Naive thymus-derived CD8-positive, alpha-beta T cell (primary cell): Measurements from ENCODE around the gene UBE2V1. TPM values are rescaled to one million over a fixed set of nuclear protein-coding genes. Genes with fewer than 3 reads are reported as not detected.

Source experiments
- ATAC-seq, 2 donors: fragments of 150-1000 bp; cut with Tn5 transposase in 1 of 2; sonication (Bioruptor Pico), chemical (Tn5 transposase) in 1 of 2; 1 replicate in 1 of 2; 2 replicates in 1 of 2; pipeline ENCODE4 v1.10.0; 2021; ENCODE audit warnings: mild to moderate bottlenecking in 2 of 2, moderate library complexity in 2 of 2
- POLR2A ChIA-PET: fragments of 350-600 bp; sonication (Branson Sonifier 250); formaldehyde crosslinking; loops from one replicate; lab custom pipeline; 2021; ENCODE audit warnings: antibody characterized with exemption; lab: Charles Lee
- DNase-seq, 10 donors: peaks; one replicate each; pipeline versions ENCODE4 v3.0.0 to v3.0.0-alpha.2; 2020 to 2022
- H3K27ac Mint-ChIP-seq, 10 donors: one replicate each; pipeline ENCODE4 v1.8.0; 2020 to 2022; ENCODE audit warnings: mild to moderate bottlenecking in 10 of 10, mixed read lengths in 10 of 10, moderate library complexity in 4 of 10, inconsistent platforms in 1 of 10
- H3K27me3 Mint-ChIP-seq, 5 donors: one replicate each; pipeline ENCODE4 v1.8.0; 2021 to 2022; ENCODE audit warnings: mixed read lengths in 5 of 5
- H3K36me3 Mint-ChIP-seq, 3 donors: one replicate each; pipeline ENCODE4 v1.8.0; 2020 to 2022; ENCODE audit warnings: mixed read lengths in 3 of 3, mild to moderate bottlenecking in 2 of 3, inconsistent platforms in 1 of 3
- H3K4me1 Mint-ChIP-seq, 4 donors: one replicate each; pipeline ENCODE4 v1.8.0; 2021 to 2022; ENCODE audit warnings: mixed read lengths in 4 of 4
- H3K4me3 Mint-ChIP-seq, 10 donors: one replicate each; pipeline ENCODE4 v1.8.0; 2020 to 2022; ENCODE audit warnings: mild to moderate bottlenecking in 10 of 10, mixed read lengths in 10 of 10, moderate library complexity in 6 of 10, inconsistent platforms in 1 of 10
- H3K9me3 Mint-ChIP-seq, 9 donors: one replicate each; pipeline ENCODE4 v1.8.0; 2020 to 2022; ENCODE audit warnings: mixed read lengths in 9 of 9, mild to moderate bottlenecking in 3 of 9, inconsistent platforms in 1 of 9, moderate library complexity in 1 of 9
- polyA plus RNA-seq, 3 donors: library from polyadenylated mRNA; unstranded; fragments of 300-500 nt; fragmentation: Illumina TruSeq; gene quantifications; one replicate each; pipeline ENCODE4 v1.2.3, GENCODE V29; 2021
- total RNA-seq, 8 experiments: library from RNA in 2 of 8; stranded (reverse) in 2 of 8; gene quantifications; one replicate each; pipeline ENCODE4 v1.2.3 and lab custom pipeline; 2021 to 2026

Gene UBE2V1
- total and polyA plus RNA-seq, 5 experiments from 2014 or later, result 141 to 165 (median 154) TPM

GRCh38 chr20:50054231-50054547, 58.8 kb downstream of the UBE2V1 start:
- DNase-seq (no peak), ATAC-seq (no peak)
- no peaks in the 10 kb centered on the region for H3K36me3 Mint-ChIP-seq
- H3K4me3 Mint-ChIP-seq, result no peak overlapping the region
- no peaks in the 10 kb centered on the region for H3K9me3 Mint-ChIP-seq
- H3K27ac Mint-ChIP-seq, result no peak overlapping the region
- peaks cover 0 to 3% (median 1%) of the 10 kb centered on the region in 5 donors for H3K27me3 Mint-ChIP-seq
- POLR2A ChIA-PET, result no interaction called here
- peaks cover 0 to 9% (median 3%) of the 10 kb centered on the region in 4 donors for H3K4me1 Mint-ChIP-seq

GRCh38 chr20:50053362-50054230, 59.4 kb downstream of the UBE2V1 start:
- POLR2A ChIA-PET, result no interaction called here
- Mint-ChIP-seq H3K4me3 (no peak overlapping the region), H3K36me3 (no peaks in the 10 kb centered on the region), H3K4me1 (peaks cover 2 to 15% (median 7%) of the 10 kb centered on the region in 4 donors), H3K27me3 (peaks cover 0 to 3% (median 1%) of the 10 kb centered on the region in 5 donors), H3K9me3 (no peaks in the 10 kb centered on the region), H3K27ac (peak overlapping the region in 1 of 10 donors; percentile 29)
- ATAC-seq, result no peak
- no peak for DNase-seq

- ATAC-seq, result no peak
- peaks cover 6 to 21% (median 14%) of the 10 kb centered on the region in 4 donors for H3K4me1 Mint-ChIP-seq
- H3K27ac Mint-ChIP-seq, result no peak overlapping the region
- peaks cover 0 to 5% (median 3%) of the 10 kb centered on the region in 5 donors for H3K27me3 Mint-ChIP-seq
- no peaks in the 10 kb centered on the region for H3K9me3 Mint-ChIP-seq
- POLR2A ChIA-PET, result no interaction called here
- H3K4me3 Mint-ChIP-seq, result no peak overlapping the region
- H3K36me3 Mint-ChIP-seq, result no peaks in the 10 kb centered on the region
- no peak for DNase-seq
Measured at GRCh38 chr20:50052550-50053361, 60.2 kb downstream of the UBE2V1 start.

GRCh38 chr20:50050660-50051308, 62.2 kb downstream of the UBE2V1 start:
- Mint-ChIP-seq H3K27ac (peak overlapping the region in 1 of 10 donors; percentile 28), H3K27me3 (peaks cover 4 to 9% (median 6%) of the 10 kb centered on the region in 5 donors), H3K4me3 (peak overlapping the region in 1 of 10 donors; percentile 20), H3K9me3 (peaks cover 0 to 3% (median 0%) of the 10 kb centered on the region in 9 donors), H3K4me1 (peaks cover 6 to 25% (median 21%) of the 10 kb centered on the region in 4 donors), H3K36me3 (peaks cover 0 to 4% (median 0%) of the 10 kb centered on the region in 3 donors)
- DNase-seq (no peak), ATAC-seq (no peak)
- POLR2A ChIA-PET, result no interaction called here

GRCh38 chr20:50050214-50050613, 62.7 kb downstream of the UBE2V1 start:
- peaks cover 6 to 26% (median 21%) of the 10 kb centered on the region in 4 donors for H3K4me1 Mint-ChIP-seq
- H3K27ac Mint-ChIP-seq, result peak overlapping the region in 2 of 10 donors; percentile 59 to 81
- DNase-seq, result no peak
- H3K36me3 Mint-ChIP-seq, result peaks cover 0 to 5% (median 0%) of the 10 kb centered on the region in 3 donors
- H3K4me3 Mint-ChIP-seq, result peak overlapping the region in 1 of 10 donors; percentile 20
- no peak for ATAC-seq
- peaks cover 4 to 11% (median 9%) of the 10 kb centered on the region in 5 donors for H3K27me3 Mint-ChIP-seq
- H3K9me3 Mint-ChIP-seq, result peaks cover 0 to 6% (median 0%) of the 10 kb centered on the region in 9 donors
- POLR2A ChIA-PET, result no interaction called here

- no peak for ATAC-seq
- no peak for DNase-seq
- POLR2A ChIA-PET, result interaction anchor here (0.6 to 0.9 kb wide), 2 partner anchors 66 to 72 kb away, joined by 3 to 6 read pairs; partner anchors contain the start of gene SNAI1
Measured at GRCh38 chr20:50049442-50050026, 63.4 kb downstream of the UBE2V1 start.

GRCh38 chr20:50048420-50049166, 64.4 kb downstream of the UBE2V1 start:
- peaks cover 0 to 6% (median 0%) of the 10 kb centered on the region in 9 donors for H3K9me3 Mint-ChIP-seq

More at GRCh38 chr20:50049442-50050026, 63.4 kb downstream of the UBE2V1 start:
- H3K4me3 Mint-ChIP-seq, result no peak overlapping the region
- peaks cover 6 to 26% (median 21%) of the 10 kb centered on the region in 4 donors for H3K4me1 Mint-ChIP-seq
- H3K36me3 Mint-ChIP-seq, result peaks cover 0 to 5% (median 0%) of the 10 kb centered on the region in 3 donors
- peak overlapping the region in 2 of 10 donors; percentile 80 to 81 for H3K27ac Mint-ChIP-seq
- peaks cover 4 to 11% (median 10%) of the 10 kb centered on the region in 5 donors for H3K27me3 Mint-ChIP-seq
- peaks cover 0 to 6% (median 0%) of the 10 kb centered on the region in 9 donors for H3K9me3 Mint-ChIP-seq

GRCh38 chr20:50044353-50044960, 68.5 kb downstream of the UBE2V1 start:
- peaks cover 4 to 28% (median 22%) of the 10 kb centered on the region in 4 donors for H3K4me1 Mint-ChIP-seq
- peaks cover 0 to 6% (median 0%) of the 10 kb centered on the region in 9 donors for H3K9me3 Mint-ChIP-seq
- DNase-seq, result no peak
- no peak for ATAC-seq
- peak overlapping the region in 1 of 10 donors; percentile 45 for H3K4me3 Mint-ChIP-seq
- H3K27ac Mint-ChIP-seq, result no peak overlapping the region
- peaks cover 0 to 5% (median 0%) of the 10 kb centered on the region in 3 donors for H3K36me3 Mint-ChIP-seq
- POLR2A ChIA-PET, result no interaction called here
- peaks cover 3 to 12% (median 9%) of the 10 kb centered on the region in 5 donors for H3K27me3 Mint-ChIP-seq

More at GRCh38 chr20:50048420-50049166, 64.4 kb downstream of the UBE2V1 start:
- peaks cover 4 to 13% (median 10%) of the 10 kb centered on the region in 5 donors for H3K27me3 Mint-ChIP-seq
- H3K4me3 Mint-ChIP-seq, result peak overlapping the region in 6 of 10 donors; percentile 10 to 52 (median 16)
- POLR2A ChIA-PET, result interaction anchor here (0.6 to 0.9 kb wide), 3 partner anchors 66 to 83 kb away, joined by 3 to 6 read pairs (median 3); partner anchors contain the start of gene SNAI1
- peaks cover 0 to 5% (median 0%) of the 10 kb centered on the region in 3 donors for H3K36me3 Mint-ChIP-seq
- peak in 9 of 10 donors; percentile 13 to 66 (median 54) for DNase-seq
- peak overlapping the region in 7 of 10 donors; percentile 30 to 81 (median 73) for H3K27ac Mint-ChIP-seq
- peaks cover 6 to 26% (median 21%) of the 10 kb centered on the region in 4 donors for H3K4me1 Mint-ChIP-seq
- peak; percentile 77 to 94 for ATAC-seq

- DNase-seq (no peak), ATAC-seq (no peak)
- Mint-ChIP-seq H3K4me3 (peak overlapping the region in 1 of 10 donors; percentile 29), H3K9me3 (peaks cover 0 to 6% (median 0%) of the 10 kb centered on the region in 9 donors), H3K36me3 (peaks cover 0 to 5% (median 0%) of the 10 kb centered on the region in 3 donors), H3K4me1 (peaks cover 4 to 23% (median 17%) of the 10 kb centered on the region in 4 donors), H3K27ac (no peak overlapping the region), H3K27me3 (peaks cover 3 to 12% (median 9%) of the 10 kb centered on the region in 5 donors)
- POLR2A ChIA-PET, result no interaction called here
Measured at GRCh38 chr20:50043573-50044352, 69.2 kb downstream of the UBE2V1 start.
